Kidney epithelial cell (primary cell): ENCODE measurements around the gene STUB1. TPM values are rescaled to one million over a fixed set of nuclear protein-coding genes. Genes with fewer than 3 reads are reported as not detected.

Experiments used
- DNase-seq: peaks from one replicate; pipeline ENCODE4 v3.0.0-alpha.2; 2010; ENCODE audit warnings: low read depth
- H3K27me3 ChIP-seq: 2 replicates; pipeline ENCODE4 v1.6.0; 2011; ENCODE audit warnings: low read length; ENCODE audit not compliant: control insufficient read depth, insufficient read depth
- H3K36me3 ChIP-seq: 2 replicates; pipeline ENCODE4 v1.5.1; 2011; ENCODE audit warnings: low read length; ENCODE audit not compliant: control insufficient read depth, insufficient read depth
- H3K4me3 ChIP-seq: 2 replicates; pipeline ENCODE4 v1.5.1; 2011; ENCODE audit warnings: low read depth, mild to moderate bottlenecking, control low read depth, low read length
- total RNA-seq: library from RNA; depleted of rRNA; stranded (reverse); fragments of >200 nt; gene quantifications from 2 replicates; pipeline ENCODE4 v1.2.3, GENCODE V29; 2015
- TF ChIP-seq, protein P1 (sequence below): IDR thresholded peaks from 2 replicates; pipeline ENCODE4 v1.5.1; 2011; ENCODE audit warnings: mild to moderate bottlenecking, moderate library complexity, low read length, control low read depth, inconsistent platforms; ENCODE audit not compliant: insufficient read depth, poor library complexity, severe bottlenecking

STUB1 gene
- total RNA-seq, 1 donor from 2014 or later, result 133 TPM

DNA sequence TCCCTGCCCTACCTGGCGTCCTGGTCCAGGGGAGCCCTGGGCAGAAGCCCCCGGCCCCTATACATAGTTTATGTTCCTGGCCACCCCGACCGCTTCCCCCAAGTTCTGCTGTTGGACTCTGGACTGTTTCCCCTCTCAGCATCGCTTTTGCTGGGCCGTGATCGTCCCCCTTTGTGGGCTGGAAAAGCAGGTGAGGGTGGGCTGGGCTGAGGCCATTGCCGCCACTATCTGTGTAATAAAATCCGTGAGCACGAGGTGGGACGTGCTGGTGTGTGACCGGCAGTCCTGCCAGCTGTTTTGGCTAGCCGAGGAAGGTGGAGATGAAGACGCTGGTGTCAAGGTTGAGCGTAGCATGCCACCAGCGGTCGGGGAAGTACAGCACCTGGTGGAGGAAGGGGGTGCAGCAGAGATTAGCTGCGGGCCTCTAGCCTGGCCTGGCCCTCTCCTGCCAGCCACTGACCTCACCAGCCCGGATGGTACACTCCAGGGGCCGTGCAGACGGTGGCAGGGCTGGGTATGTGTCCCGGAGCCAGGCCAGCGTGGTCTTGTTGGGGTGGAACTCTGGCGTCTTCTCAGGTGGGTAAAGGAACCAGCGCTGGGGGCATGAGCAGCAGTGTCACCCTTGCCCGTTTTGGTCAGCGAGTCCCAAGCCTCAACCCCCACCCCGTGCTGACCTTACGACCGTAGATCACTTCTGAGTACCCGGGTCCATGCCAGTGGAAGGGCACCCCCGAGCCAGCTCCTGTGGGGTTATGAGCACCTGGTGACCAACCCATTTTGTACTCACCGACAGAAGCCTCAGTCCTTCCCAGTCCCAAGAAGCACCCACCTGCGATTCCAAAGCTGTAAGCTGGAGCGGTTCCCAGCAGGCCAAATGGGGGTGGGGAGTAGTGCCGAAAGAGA lies 2.5 kb downstream of the STUB1 start:
- peak overlapping the region; percentile 81 for H3K4me3 ChIP-seq
- TF ChIP-seq, protein P1, sequence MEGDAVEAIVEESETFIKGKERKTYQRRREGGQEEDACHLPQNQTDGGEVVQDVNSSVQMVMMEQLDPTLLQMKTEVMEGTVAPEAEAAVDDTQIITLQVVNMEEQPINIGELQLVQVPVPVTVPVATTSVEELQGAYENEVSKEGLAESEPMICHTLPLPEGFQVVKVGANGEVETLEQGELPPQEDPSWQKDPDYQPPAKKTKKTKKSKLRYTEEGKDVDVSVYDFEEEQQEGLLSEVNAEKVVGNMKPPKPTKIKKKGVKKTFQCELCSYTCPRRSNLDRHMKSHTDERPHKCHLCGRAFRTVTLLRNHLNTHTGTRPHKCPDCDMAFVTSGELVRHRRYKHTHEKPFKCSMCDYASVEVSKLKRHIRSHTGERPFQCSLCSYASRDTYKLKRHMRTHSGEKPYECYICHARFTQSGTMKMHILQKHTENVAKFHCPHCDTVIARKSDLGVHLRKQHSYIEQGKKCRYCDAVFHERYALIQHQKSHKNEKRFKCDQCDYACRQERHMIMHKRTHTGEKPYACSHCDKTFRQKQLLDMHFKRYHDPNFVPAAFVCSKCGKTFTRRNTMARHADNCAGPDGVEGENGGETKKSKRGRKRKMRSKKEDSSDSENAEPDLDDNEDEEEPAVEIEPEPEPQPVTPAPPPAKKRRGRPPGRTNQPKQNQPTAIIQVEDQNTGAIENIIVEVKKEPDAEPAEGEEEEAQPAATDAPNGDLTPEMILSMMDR, result no peak
- DNase-seq, result no peak
- peaks cover 1% of the 10 kb centered on the region for H3K36me3 ChIP-seq
- H3K27me3 ChIP-seq, result peaks cover 2% of the 10 kb centered on the region

DNA sequence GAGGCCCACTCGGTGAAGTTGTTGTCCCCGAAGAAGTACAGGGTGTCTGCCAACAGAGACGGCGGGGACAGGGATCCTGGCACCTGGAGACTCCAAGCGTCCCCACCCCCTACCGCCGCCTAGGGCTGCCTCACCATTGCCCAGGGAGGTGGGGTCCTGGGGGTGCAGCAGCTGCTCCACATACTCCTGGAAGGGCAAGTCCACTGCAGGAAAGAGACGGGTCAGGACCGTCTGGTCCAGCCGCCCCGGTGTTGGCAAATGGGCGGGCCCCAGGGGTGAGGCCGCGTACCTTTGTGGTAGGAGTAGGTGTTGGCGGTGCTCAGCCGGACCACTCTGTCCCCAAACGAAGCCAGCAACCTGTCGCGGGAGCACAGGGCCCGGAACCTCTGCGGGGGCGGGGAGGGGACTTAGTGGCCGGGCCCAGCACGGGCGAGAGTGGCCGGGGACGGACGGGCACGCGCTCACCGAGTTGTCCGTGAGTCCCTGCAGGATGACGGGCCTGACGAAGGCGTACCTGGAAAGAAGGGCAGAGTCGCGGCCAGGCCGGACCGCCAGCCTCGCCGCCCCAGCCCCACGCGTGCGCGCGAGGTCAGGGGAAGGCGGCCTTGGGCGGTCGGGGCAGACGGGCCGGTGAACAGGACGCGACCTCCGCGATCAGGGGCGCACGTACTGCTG lies 3.3 kb downstream of the STUB1 start:
- DNase-seq, result no peak
- Histone ChIP-seq H3K27me3 (no peaks in the 10 kb centered on the region), H3K36me3 (peaks cover 1% of the 10 kb centered on the region), H3K4me3 (peak overlapping the region; percentile 81)
- TF ChIP-seq, protein P1, result no peak

DNA sequence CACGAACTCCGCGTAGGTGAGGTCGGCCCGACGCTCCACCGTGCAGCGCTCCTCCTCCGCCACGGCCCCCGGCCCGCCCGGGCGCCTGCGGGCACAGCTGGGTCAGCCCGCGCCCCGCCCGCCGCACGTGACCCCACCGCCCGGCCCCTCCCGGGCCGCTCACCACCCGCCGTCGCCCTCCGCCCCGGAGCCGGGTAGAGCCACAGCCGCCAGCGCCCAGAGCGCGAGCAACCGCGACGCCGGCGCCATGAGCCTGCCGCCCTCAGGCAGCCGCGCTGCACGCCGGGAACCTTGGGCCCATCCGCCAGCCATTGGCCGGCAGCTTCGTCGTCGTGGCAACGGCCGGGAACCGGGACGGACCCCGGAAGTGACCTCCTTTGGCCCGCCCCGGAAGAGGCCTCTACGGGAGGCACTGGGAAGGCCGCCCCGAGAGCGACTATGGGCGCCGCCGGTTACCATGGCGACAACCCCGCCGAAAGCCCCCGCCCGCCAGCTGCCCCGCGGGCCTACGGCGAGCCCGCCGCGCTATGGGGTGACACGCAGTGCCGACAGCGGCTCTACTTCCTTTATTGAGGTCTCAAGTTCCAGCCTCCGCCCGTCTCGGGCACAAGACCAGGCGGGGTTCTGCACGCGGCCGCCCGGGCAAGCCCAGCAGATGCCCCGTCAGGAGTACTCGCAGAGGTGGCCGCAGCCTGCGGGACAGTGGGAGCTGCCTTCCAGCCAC lies 4.0 kb downstream of the STUB1 start, which contains the start of gene JMJD8:
Gene JMJD8, minus strand, starts transcription at position 264 of the 724 bp plus-strand sequence. Its CDS starts 15 bp downstream, at position 249.
- TF ChIP-seq, protein P1, result no peak
- H3K36me3 ChIP-seq, result peaks cover 1% of the 10 kb centered on the region
- no peaks in the 10 kb centered on the region for H3K27me3 ChIP-seq
- peak within 1 kb of the TSS; percentile 81 for H3K4me3 ChIP-seq
- peak; percentile 87 for DNase-seq

DNA sequence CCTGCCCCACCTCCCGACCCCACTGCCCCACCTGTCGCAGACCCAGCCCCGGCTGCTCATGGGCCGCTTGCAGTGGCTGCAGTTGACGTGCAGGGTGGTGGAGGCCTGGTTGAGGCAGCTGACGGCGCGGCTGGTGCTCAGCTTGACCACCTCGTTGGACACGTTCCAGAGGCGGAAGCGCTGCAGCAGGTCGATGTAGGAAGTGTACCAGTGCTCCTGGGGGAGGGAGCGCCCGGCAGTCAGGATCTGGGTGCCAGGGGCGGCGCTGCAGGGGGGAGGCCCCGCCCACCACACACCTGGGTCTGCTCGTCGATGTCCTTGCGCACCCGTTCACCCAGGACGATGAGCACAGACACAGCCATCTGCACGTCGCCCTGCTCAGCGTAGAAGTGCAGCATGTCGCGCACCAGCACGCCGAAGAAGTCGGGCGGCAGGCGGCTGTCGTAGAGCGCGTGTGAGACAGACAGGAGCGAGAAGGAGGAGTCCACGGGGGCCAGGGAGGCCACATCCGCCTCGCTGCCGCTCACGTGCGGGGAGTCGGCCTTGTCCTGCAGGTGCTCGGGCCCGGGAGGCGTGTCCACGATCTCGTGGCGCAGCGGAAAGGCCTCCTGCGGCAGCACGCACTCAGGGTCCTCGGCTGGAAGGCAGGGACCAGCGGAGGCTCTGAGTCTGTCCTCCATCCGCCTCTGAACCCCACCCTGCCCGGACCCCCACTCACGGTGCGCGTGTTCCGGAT lies 4.9 kb downstream of the STUB1 start:
- no peaks in the 10 kb centered on the region for H3K27me3 ChIP-seq
- peak overlapping the region; percentile 81 for H3K4me3 ChIP-seq
- peaks cover 1% of the 10 kb centered on the region for H3K36me3 ChIP-seq
- TF ChIP-seq, protein P1, result no peak
- no peak for DNase-seq

DNA sequence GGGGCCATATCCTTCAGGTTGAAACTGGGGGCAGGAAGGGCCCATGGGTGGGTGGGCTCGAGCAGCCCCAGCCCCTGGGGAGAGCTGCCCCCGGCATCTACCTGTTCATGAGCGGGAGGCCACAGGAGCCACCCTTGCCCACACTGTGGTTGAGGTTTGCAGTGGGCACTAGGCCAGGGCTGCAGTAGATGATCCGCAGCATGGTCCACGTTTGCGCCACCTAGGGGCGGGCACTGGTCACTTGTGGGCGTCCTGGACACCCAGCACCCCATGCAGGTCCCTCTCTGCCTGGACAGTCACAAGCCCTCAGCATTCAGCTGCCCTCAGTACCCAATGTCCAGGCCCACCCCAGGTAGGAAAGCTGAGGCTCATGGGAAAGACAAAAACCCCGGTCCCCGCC lies 5.8 kb downstream of the STUB1 start:
- TF ChIP-seq, protein P1, result peak; percentile 57
- H3K36me3 ChIP-seq, result peaks cover 1% of the 10 kb centered on the region
- no peak for DNase-seq
- H3K4me3 ChIP-seq, result no peak overlapping the region
- no peaks in the 10 kb centered on the region for H3K27me3 ChIP-seq
